Measurements from ENCODE around the gene GSDME.

DNA sequence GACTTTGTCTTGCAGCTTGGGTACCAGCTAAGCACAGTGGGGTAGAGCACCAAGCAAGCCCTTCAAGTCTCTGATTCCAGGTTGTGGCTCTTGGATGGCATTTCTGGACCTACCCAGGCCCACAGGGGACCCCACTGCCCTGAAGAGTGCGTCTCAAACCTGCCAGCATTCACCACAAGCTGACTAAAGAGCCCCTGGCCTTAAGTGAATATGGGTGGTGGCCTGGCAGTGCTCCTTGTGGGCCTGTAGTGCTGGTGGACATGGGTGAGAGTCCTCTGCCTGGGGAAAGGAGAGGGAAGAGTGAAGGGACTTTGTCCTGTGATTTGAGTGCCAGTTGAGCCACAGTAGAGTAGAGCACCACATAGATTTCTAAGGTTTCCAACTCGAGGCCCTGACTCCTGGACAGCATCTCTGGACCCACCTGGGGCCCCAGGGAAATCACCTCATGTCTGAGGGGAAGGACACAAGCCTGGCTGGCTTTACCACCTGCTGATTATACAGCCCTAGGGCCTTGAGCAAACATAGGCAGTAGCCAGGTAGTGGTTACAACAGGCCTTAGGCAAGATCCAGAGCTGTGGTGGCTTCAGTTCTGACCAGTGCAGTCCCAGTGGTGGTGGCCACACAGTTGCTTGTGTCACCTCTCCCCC is 23.7 kb downstream of the GSDME start:
- TF ChIP-seq SNAI2 (CRISPR knock-in tag; IDR thresholded peaks at IDR 0.05): no peak
- TF ChIP-seq CSDC2 (CRISPR knock-in tag; IDR thresholded peaks at IDR 0.05): no peak
- TF ChIP-seq PATZ1 (CRISPR knock-in tag; IDR thresholded peaks at IDR 0.05; ENCODE audit: borderline replicate concordance): no peak
- TF ChIP-seq, protein P1, sequence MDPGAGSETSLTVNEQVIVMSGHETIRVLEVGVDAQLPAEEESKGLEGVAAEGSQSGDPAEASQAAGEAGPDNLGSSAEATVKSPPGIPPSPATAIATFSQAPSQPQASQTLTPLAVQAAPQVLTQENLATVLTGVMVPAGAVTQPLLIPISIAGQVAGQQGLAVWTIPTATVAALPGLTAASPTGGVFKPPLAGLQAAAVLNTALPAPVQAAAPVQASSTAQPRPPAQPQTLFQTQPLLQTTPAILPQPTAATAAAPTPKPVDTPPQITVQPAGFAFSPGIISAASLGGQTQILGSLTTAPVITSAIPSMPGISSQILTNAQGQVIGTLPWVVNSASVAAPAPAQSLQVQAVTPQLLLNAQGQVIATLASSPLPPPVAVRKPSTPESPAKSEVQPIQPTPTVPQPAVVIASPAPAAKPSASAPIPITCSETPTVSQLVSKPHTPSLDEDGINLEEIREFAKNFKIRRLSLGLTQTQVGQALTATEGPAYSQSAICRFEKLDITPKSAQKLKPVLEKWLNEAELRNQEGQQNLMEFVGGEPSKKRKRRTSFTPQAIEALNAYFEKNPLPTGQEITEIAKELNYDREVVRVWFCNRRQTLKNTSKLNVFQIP (CRISPR knock-in tag; IDR thresholded peaks at IDR 0.05; ENCODE audit: borderline replicate concordance, low read depth): no peak
- TF ChIP-seq ZFP3 (CRISPR knock-in tag; IDR thresholded peaks at IDR 0.05): no peak
- no peak for TF ChIP-seq TOX (CRISPR knock-in tag; IDR thresholded peaks at IDR 0.05; ENCODE audit: borderline replicate concordance)
- TF ChIP-seq CREB5 (CRISPR knock-in tag; IDR thresholded peaks at IDR 0.05; ENCODE audit: low read depth): no peak
- no peak for TF ChIP-seq RARB (CRISPR knock-in tag; IDR thresholded peaks at IDR 0.05)
- no peak for TF ChIP-seq ZNF8 (CRISPR knock-in tag; IDR thresholded peaks at IDR 0.05)
- no peak for TF ChIP-seq ESRRG (CRISPR knock-in tag; IDR thresholded peaks at IDR 0.05)
- no peak for TF ChIP-seq ZC3H10 (CRISPR knock-in tag; IDR thresholded peaks at IDR 0.05)
- no peak for TF ChIP-seq TSHZ2 (CRISPR knock-in tag; IDR thresholded peaks at IDR 0.05)

Data from SK-N-SH treated with all-trans-retinoic acid at 6 μM for 48 hours (cell line).